ENCODE results near the gene RARG. TPM values are rescaled to one million over a fixed set of nuclear protein-coding genes. Genes with fewer than 3 reads are reported as not detected.

RARG gene
- total RNA-seq, 1 experiment from 2014 or later, result 118 TPM

DNA sequence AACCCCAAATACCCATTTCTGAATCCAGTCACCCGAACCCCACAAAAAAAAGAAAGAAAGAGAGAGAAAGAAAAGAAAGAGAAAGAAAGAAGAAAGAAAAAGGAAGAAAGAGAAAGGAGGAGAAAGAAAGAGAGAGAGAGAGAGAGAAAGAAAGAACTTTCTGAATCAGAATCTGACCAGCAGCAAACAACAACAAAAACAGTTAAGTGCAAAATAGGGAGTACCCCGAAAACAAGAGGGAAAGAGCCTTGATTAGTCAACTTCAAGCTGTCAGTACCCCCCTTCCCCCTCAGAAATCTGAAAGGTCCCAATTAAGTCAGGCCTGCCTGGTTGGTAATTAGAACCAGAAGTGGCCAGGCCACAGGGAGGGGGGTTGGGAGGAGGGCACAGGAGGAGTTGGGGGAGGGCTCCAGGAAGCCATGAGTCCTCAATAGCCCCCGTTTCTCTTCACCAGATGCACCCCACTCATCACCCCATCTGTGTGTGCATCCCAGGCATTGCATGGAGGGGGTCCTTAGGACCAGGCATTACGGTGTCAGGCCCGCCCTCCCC lies 9.8 kb downstream of the RARG start:
- H2AFZ ChIP-seq, result no peak overlapping the region
- TF ChIP-seq, protein P1, sequence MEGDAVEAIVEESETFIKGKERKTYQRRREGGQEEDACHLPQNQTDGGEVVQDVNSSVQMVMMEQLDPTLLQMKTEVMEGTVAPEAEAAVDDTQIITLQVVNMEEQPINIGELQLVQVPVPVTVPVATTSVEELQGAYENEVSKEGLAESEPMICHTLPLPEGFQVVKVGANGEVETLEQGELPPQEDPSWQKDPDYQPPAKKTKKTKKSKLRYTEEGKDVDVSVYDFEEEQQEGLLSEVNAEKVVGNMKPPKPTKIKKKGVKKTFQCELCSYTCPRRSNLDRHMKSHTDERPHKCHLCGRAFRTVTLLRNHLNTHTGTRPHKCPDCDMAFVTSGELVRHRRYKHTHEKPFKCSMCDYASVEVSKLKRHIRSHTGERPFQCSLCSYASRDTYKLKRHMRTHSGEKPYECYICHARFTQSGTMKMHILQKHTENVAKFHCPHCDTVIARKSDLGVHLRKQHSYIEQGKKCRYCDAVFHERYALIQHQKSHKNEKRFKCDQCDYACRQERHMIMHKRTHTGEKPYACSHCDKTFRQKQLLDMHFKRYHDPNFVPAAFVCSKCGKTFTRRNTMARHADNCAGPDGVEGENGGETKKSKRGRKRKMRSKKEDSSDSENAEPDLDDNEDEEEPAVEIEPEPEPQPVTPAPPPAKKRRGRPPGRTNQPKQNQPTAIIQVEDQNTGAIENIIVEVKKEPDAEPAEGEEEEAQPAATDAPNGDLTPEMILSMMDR (conservative IDR thresholded peaks at IDR 0.05), result no peak
- no peak for TF ChIP-seq EZH2 (IDR thresholded peaks at IDR 0.05; ENCODE audit: low read depth)
- no peaks in the 10 kb centered on the region for H4K20me1 ChIP-seq (ENCODE audit: insufficient read depth)
- H3K79me2 ChIP-seq (ENCODE audit: low read depth), result peaks cover 44% of the 10 kb centered on the region
- H3K27me3 ChIP-seq (ENCODE audit: insufficient read depth, low read depth), result no peaks in the 10 kb centered on the region
- H3K27ac ChIP-seq, result peak overlapping the region; percentile 96
- peak overlapping the region; percentile 68; the same call in 1 of the 2 replicates for H3K4me3 ChIP-seq
- H3K4me2 ChIP-seq, result peak overlapping the region; percentile 99
- CTCF ChIA-PET, result no interaction called here
- BruUV-seq (replicated peaks), result no TSS peak
- no peaks in the 10 kb centered on the region for H3K9me2 ChIP-seq (ENCODE audit: insufficient read depth)
- no peaks in the 10 kb centered on the region for H3K9me3 ChIP-seq (ENCODE audit: insufficient read depth, low read depth)
- peaks cover 44% of the 10 kb centered on the region for H3F3A ChIP-seq (ENCODE audit: insufficient read depth, low read depth)
- no peak for DNase-seq
- intact Hi-C loops (cut with micrococcal nuclease; ENCODE audit: unreplicated experiment), result no loop called here
- no peaks in the 10 kb centered on the region for H3K36me3 ChIP-seq (ENCODE audit: low read depth)
- POLR2A ChIA-PET (ENCODE audit: unreplicated experiment), result no interaction called here
- peaks cover 74% of the 10 kb centered on the region for H3K4me1 ChIP-seq (replicated peaks; ENCODE audit: insufficient read depth)

DNA sequence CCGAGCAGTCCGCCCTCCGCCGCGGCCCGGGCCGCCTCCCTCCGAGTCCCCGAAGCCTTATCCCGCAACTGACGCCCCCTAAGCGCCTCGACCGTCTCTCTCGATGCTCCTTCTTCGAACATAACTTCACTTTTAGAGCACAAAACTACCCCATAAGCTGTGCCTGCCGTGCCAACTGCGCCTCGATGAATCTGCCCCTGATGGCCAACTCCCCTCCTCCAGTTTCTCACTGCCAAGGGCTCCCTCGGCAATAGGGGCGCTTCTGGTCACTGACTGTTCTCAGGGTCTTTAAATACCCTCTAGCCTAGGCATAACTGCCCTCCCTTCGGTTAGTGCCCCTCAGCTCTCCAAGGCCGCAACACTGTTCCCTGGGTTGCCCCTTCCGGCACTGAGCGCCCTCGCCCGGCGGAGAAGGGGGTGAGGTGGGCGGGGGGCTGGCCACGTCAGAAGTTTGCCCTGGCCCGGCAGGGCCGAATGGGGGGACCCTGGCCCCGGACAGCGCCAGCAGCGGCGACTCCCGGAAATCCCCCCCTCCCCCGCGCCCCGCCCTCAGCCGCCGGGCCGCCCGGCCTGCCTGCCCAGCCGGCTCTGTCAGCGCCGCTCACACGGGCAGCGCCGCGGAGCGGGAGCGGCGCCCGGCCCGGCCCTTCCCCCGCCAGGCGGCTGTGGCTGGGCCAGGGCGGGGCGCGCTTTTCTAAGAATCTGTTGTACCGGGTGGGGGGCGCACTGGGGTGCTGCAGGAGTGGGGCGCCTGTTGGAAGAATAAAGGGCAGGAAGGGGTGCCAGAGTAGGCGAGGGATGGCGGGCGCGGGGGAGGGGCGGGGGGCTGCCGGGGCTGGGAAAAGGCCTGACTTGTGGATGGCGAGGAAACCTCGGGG lies 10.6 kb downstream of the RARG start:
- H4K20me1 ChIP-seq (ENCODE audit: insufficient read depth), result no peaks in the 10 kb centered on the region
- H3K79me2 ChIP-seq (ENCODE audit: low read depth), result peaks cover 47% of the 10 kb centered on the region
- no peaks in the 10 kb centered on the region for H3K9me2 ChIP-seq (ENCODE audit: insufficient read depth)
- H3K4me1 ChIP-seq (replicated peaks; ENCODE audit: insufficient read depth), result peaks cover 79% of the 10 kb centered on the region
- TSS peak; percentile 98 for BruUV-seq (replicated peaks)
- peak overlapping the region; percentile 68 for H3K4me3 ChIP-seq
- H3K4me2 ChIP-seq, result peak overlapping the region; percentile 99
- H3F3A ChIP-seq (ENCODE audit: insufficient read depth, low read depth), result peaks cover 49% of the 10 kb centered on the region
- ChIA-PET CTCF (interaction anchor here (1.2 kb wide), 1 partner anchor 30 kb away, joined by 3 read pairs; no protein-coding TSS in a partner anchor), POLR2A (ENCODE audit: unreplicated experiment) (interaction anchor here (0.6 to 0.8 kb wide), 2 partner anchors 30 to 190 kb away, joined by 3 to 5 read pairs; no protein-coding TSS in a partner anchor)
- DNase-seq, result peak; percentile 47 to 79
- H3K36me3 ChIP-seq (ENCODE audit: low read depth), result no peaks in the 10 kb centered on the region
- no peaks in the 10 kb centered on the region for H3K9me3 ChIP-seq (ENCODE audit: insufficient read depth, low read depth)
- peak overlapping the region; percentile 96 for H3K27ac ChIP-seq
- intact Hi-C loops (cut with micrococcal nuclease; ENCODE audit: unreplicated experiment), result loop anchor here (1.0 to 2.0 kb wide), 3 partner anchors 9 to 77 kb away; partner anchors contain the start of genes CSAD, MYG1 and ZNF740
- TF ChIP-seq, protein P1 (conservative IDR thresholded peaks at IDR 0.05), result no peak; the same call in 1 of the 2 replicates
- no peak for TF ChIP-seq EZH2 (IDR thresholded peaks at IDR 0.05; ENCODE audit: low read depth)
- H3K27me3 ChIP-seq (ENCODE audit: insufficient read depth, low read depth), result no peaks in the 10 kb centered on the region
- H2AFZ ChIP-seq, result peak overlapping the region; percentile 86

DNA sequence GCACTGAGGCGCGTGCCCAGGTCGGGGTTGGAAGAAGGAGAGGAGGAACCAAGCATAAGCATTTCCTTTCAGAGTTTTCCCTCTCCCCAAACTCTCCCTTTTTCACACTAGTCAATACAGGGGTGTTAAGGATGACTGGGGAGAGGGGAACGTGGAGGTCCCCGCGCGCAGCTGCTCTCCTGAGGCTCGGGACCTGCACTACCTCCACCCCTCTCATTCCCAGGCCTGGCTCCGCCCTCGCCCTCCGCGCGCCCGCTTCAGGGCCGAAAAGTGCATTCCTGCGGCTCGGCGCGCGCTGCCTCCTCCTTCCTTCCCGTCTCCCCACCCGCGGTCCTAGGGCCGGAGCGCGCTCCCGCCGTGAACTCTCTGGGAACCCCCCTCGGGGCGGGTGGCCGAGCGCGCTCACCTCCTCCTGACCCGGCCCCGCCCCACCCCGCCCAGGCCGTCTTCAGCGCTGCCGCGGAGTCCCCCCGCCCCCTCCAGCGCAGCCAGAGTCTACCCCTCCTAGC lies 11.3 kb downstream of the RARG start:
- CTCF ChIA-PET, result interaction anchor here (0.6 to 1.2 kb wide), 2 partner anchors 31 to 848 kb away, joined by 3 read pairs; no protein-coding TSS in a partner anchor

More for the DNA sequence above, 11.3 kb downstream of the RARG start:
- H3K79me2 ChIP-seq (ENCODE audit: low read depth), result peaks cover 47% of the 10 kb centered on the region
- peaks cover 45% of the 10 kb centered on the region for H3F3A ChIP-seq (ENCODE audit: insufficient read depth, low read depth)
- H3K27ac ChIP-seq, result peak overlapping the region; percentile 96
- no peaks in the 10 kb centered on the region for H3K9me2 ChIP-seq (ENCODE audit: insufficient read depth)
- intact Hi-C loops (cut with micrococcal nuclease; ENCODE audit: unreplicated experiment), result loop anchor here (1.0 to 2.0 kb wide), 4 partner anchors 10 to 78 kb away; partner anchors contain the start of genes CSAD, MYG1 and ZNF740
- H3K36me3 ChIP-seq (ENCODE audit: low read depth), result no peaks in the 10 kb centered on the region
- H2AFZ ChIP-seq, result peak overlapping the region; percentile 86
- no peaks in the 10 kb centered on the region for H3K27me3 ChIP-seq (ENCODE audit: insufficient read depth, low read depth)
- H3K9me3 ChIP-seq (ENCODE audit: insufficient read depth, low read depth), result no peaks in the 10 kb centered on the region
- POLR2A ChIA-PET (ENCODE audit: unreplicated experiment), result interaction anchor here (0.6 to 0.8 kb wide), 9 partner anchors 16 to 189 kb away, joined by 3 to 26 read pairs (median 5); partner anchors contain the start of gene PFDN5
- no TSS peak for BruUV-seq (replicated peaks)
- H4K20me1 ChIP-seq (ENCODE audit: insufficient read depth), result no peaks in the 10 kb centered on the region
- peak overlapping the region; percentile 99 for H3K4me2 ChIP-seq
- H3K4me3 ChIP-seq, result peak overlapping the region; percentile 68
- H3K4me1 ChIP-seq (replicated peaks; ENCODE audit: insufficient read depth), result peaks cover 79% of the 10 kb centered on the region
- DNase-seq, result peak; percentile 84 to 97
- TF ChIP-seq, protein P1 (conservative IDR thresholded peaks at IDR 0.05), result no peak
- no peak for TF ChIP-seq EZH2 (IDR thresholded peaks at IDR 0.05; ENCODE audit: low read depth)
